HEK293 (cell line): ENCODE data around the gene KLK6.

Source experiments
- CTCF ChIP-seq: fragments of 450-650 bp; formaldehyde crosslinking; IDR thresholded peaks from 2 replicates; pipeline ENCODE4 v1.5.1; 2016; ENCODE audit warnings: missing biosample characterization, missing genetic modification characterization
- HOXC10 ChIP-seq: sonication (generic); formaldehyde crosslinking; IDR thresholded peaks from 2 replicates; pipeline ENCODE4 v1.8.1; 2023; ENCODE audit warnings: mild to moderate bottlenecking, missing genetic modification reagents
- MEIS1 ChIP-seq: sonication (generic); formaldehyde crosslinking; IDR thresholded peaks from 2 replicates; pipeline ENCODE4 v1.8.1; 2022; ENCODE audit warnings: missing genetic modification reagents, mild to moderate bottlenecking, borderline replicate concordance
- PRDM2 ChIP-seq: fragments of 450-650 bp; formaldehyde crosslinking; IDR thresholded peaks from 2 replicates; pipeline ENCODE4 v1.5.1; 2016; ENCODE audit warnings: missing biosample characterization, missing genetic modification characterization, borderline replicate concordance
- PRDM6 ChIP-seq: fragments of 450-650 bp; formaldehyde crosslinking; IDR thresholded peaks from 2 replicates; pipeline ENCODE4 v1.5.1; 2017; ENCODE audit warnings: missing biosample characterization, missing genetic modification characterization
- REST ChIP-seq: fragments of 450-650 bp; formaldehyde crosslinking; IDR thresholded peaks from 2 replicates; pipeline ENCODE4 v1.5.1; 2016; ENCODE audit warnings: missing biosample characterization, missing genetic modification characterization
- ZNF174 ChIP-seq: fragments of 450-650 bp; formaldehyde crosslinking; IDR thresholded peaks from 2 replicates; pipeline ENCODE4 v1.5.0; 2017; ENCODE audit warnings: missing biosample characterization, mild to moderate bottlenecking, missing genetic modification characterization
- ZNF544 ChIP-seq: fragments of 450-650 bp; formaldehyde crosslinking; IDR thresholded peaks from 2 replicates; pipeline ENCODE4 v1.5.0; 2017; ENCODE audit warnings: missing biosample characterization, missing genetic modification characterization
- ZNF596 ChIP-seq: fragments of 450-650 bp; IDR thresholded peaks from 2 replicates; pipeline ENCODE4 v1.5.0; 2018; ENCODE audit warnings: missing biosample characterization, mild to moderate bottlenecking, missing genetic modification characterization, moderate library complexity

GRCh38 chr19:50932690-50933083 is 36.7 kb downstream of the KLK6 start:
- TF ChIP-seq ZNF174 (tag by site-specific recombination) (no peak), REST (tag by site-specific recombination) (no peak), HOXC10 (no peak), CTCF (tag by site-specific recombination) (no peak), MEIS1 (no peak), ZNF544 (tag by site-specific recombination) (no peak), ZNF596 (no peak), PRDM2 (tag by site-specific recombination) (no peak), PRDM6 (tag by site-specific recombination) (no peak)
